SKM-1 treated with dmso at 0.1 percent for 144 hours (cell line): Measurements from ENCODE around the gene KDM4F.
A peak's percentile ranks its signal among the peaks of the same experiment; 100 is the strongest.

Experiments
- DNase-seq: peaks from one replicate; lab custom pipeline; 2025; ENCODE audit not compliant: unreplicated experiment; lab: John Stamatoyannopoulos, UW

The KDM4F gene

DNA sequence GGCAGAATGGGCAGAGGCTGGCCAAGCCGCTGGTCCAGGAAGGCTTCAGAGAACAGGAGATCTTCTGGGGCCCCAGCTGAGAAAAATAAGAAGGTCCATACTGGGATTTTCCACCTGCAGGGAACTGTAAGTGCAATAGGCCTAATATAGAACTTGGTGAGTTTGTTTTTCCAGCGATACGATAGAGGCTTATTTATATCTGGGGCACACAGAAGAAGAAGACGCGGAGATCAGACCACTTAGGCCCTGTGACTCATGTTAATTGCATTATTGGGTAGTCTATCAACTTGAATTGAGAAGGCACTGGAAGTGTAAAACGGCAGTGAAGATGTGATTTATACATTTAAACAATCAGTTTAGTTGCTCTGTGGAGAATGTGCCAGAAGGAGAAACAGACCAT is 9.8 kb downstream of the KDM4F start:
- DNase-seq = no peak

DNA sequence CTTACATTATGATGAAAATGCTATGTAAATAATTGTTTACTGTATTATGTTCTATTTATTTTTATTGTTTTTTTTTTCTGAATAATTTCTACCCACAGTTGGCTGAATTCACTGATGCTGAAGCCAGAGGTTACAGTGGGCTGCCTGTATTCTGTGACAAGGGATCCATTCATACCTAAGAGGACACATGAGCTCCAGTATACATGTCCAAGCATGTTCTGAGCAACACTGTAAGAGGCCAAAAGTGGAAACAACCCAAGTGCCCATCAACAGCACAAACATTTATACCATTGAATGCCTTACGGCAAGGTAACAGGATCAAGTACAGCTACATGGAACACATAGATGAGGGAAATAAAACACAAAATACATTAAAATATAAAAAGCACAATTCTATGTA is 16.1 kb downstream of the KDM4F start:
- no peak for DNase-seq

GRCh38 chr11:95066716-95067038 is 17.5 kb downstream of the KDM4F start, which contains the start of gene SRSF8:
SRSF8 (plus strand) TSS chr11:95066919; CDS start chr11:95067227, 308 bp downstream.
- no peak for DNase-seq

GRCh38 chr11:95067039-95067840 is 18.0 kb downstream of the KDM4F start:
- DNase-seq = peak; percentile 58

- DNase-seq = no peak
These were observed 18.6 kb downstream of the KDM4F start for GRCh38 chr11:95067841-95068219.

GRCh38 chr11:95068549-95068948 is 19.3 kb downstream of the KDM4F start:
- peak; percentile 91 for DNase-seq

GRCh38 chr11:95070471-95070870 is 21.2 kb downstream of the KDM4F start:
- peak; percentile 22 for DNase-seq

- no peak for DNase-seq
These were observed 23.7 kb downstream of the KDM4F start for GRCh38 chr11:95072948-95073347.

- no peak for DNase-seq
These were observed 25.8 kb downstream of the KDM4F start for GRCh38 chr11:95074792-95075563.

DNA sequence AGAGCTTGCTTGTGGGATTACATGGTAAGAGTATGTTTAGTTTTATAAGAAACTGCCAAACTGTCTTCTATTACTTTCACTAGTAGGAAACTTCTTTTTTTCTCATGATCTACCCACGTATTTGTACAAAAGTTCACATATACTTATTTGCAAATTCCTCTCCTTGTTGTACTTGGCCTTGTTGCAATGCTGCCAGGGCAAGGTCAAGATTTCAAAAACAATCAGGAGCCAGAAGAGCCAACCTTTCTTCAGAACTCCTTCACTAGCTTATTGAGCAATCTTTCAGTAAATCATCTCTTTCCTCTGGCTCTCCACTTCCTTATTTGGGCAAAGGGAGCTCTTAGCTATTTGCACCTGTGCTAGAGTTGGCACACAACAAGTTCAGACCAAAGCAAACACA is 27.2 kb downstream of the KDM4F start:
- DNase-seq = peak; percentile 56

- DNase-seq = no peak
These were observed 27.8 kb downstream of the KDM4F start for GRCh38 chr11:95076981-95077380.

- no peak for DNase-seq
These were observed 29.3 kb downstream of the KDM4F start for GRCh38 chr11:95078526-95078925.

- no peak for DNase-seq
These were observed 31.8 kb downstream of the KDM4F start for GRCh38 chr11:95081010-95081409.

DNA sequence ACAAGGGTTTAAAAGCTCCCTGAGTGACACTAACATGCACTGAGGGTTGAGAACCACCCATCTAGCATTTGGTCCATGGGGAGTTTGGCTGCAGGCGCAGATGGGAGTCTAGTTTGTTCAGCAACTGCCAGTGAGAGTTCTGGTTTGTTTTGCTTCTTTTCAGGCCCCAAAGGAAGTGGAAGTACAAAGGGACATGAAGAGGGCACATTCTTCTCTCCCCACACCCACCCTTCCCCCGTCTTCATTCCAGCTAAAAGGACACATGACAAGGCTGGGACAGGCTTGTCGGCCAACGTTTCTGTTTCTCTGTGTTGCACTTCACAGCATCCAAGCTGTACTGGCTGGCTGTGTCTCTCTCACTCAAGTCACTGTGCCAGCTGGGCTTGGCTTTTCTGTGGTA is 32.2 kb downstream of the KDM4F start:
- DNase-seq = no peak

- no peak for DNase-seq
These were observed 33.4 kb downstream of the KDM4F start for GRCh38 chr11:95082576-95083001.

DNA sequence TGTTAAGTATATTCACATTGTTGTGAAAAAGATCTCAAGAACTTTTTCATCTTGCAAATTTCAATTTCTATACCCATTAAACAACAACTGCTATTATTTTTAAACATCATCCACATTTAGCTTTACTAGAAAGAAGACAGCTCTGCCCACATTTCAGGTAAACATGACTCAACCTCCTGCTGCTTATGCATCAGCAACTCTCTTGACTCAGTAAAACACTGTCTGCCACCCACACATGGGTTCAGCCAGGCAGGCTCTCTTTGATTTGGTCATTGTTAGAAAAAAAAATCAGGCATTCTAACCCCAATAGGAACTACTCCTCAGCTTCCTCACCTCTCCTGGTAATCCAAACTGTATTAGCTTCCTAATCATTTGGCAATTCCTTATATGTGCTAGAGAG is 35.3 kb downstream of the KDM4F start:
- no peak for DNase-seq

GRCh38 chr11:95085117-95085816 is 36.0 kb downstream of the KDM4F start:
- DNase-seq = no peak

DNA sequence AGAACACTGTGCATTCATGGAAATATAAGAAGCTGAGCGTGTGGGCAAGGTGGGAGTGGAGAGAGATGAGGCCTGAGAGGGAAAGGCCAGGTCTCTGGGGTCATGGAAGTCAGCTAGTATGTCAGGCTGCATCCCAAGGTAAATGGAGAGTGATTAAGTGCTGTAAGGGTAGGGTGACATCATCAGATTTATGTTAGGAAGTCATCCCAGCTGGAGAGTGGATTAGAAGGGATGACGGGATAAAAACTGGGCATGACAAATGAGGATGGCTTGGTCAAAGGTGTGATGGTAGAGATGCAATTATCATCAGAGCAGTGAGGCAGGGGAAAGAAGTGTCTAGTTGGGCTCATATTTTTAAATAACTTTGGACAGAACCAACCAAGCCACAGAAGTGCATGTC is 36.9 kb downstream of the KDM4F start:
- DNase-seq = no peak

DNA sequence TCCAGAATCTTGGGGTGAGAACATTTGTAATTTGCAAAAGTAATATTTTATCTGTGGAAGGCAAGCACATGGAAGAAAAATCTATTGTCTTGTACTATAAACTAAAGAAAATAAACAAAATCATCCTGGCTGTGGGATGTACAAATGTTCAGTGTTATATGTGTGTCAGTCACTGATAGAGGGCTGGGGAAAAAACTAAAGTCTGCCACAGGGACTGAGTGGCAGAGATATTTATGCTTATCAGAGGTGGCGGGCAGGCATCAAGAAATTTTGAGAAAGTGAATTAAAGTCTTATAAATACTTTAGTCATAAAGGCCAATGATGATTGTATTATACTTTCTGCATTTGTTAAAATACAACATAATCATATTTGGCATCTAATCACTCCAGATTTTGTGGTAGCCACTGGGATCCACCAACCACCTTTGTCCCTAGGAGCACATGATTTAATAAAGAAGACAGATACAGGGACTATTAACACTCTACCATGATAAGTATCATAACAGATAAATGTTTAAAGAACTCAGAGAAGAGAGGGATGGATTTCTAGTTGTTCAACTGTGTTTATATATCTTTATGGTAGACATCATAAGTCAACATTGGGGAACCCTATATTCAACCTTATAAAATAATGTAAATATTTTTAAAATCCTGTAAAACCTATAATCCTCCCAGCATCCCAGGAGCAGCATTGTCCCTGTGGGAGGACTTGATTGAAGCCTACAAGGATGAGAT is 37.8 kb downstream of the KDM4F start:
- DNase-seq = no peak

- DNase-seq = no peak
These were observed 39.9 kb downstream of the KDM4F start for GRCh38 chr11:95088946-95089619.
